NCI-H2081 (cell line): ENCODE data around the gene FRG2C.
"Not testable (repeated sequence)": the region's sequence is repeated elsewhere in the genome, so short reads cannot be mapped to it uniquely, and the experiment has no call there.

ENCODE experiments used
- DNase-seq, 2 experiments: peaks; one replicate each; lab custom pipeline; 2025; lab: John Stamatoyannopoulos, UW

Gene FRG2C

DNA sequence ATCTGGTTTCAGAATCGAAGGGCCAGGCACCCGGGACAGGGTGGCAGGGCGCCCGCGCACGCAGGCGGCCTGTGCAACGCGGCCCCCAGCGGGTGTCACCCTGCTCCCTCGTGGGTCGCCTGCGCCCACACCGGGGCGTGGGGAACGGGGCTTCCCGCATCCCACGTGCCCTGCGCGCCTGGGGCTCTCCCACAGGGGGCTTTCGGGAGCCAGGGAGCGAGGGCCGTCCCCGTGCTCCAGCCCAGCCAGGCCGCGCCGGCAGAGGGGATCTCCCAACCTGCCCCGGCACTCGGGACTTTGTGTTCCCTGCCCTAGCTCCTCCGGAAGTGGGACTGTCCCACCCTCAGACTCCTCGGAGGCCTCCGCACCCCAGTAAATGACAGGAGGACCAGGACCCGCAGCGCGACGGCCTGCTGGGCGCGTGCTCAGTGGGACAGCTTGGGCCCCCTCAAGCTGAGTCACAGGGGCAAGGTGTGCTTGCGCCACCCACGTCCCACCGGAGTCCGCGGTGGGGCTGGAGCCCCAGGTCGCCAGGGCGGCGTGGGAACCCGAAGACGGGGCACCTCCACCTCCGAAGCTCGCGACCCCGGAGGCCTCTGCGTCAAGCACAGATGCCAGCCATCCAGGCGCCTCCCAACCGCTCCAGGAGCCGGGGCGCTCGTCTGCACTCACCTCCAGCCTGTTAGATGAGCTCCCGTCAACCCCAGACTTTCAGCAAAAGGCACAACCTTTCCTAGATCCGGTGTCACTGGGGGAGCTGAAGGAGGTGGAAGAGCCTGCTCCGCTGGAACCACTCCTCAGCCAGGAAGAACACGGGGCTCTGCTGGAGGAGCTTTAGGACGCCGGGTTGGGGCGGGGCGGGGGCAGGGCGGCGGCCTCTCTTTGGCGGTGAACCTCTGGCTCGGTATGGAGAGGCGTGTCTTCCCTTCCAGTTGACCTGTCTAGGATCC lies 5.5 kb downstream of the FRG2C start:
- DNase-seq = not testable (repeated sequence)

DNA sequence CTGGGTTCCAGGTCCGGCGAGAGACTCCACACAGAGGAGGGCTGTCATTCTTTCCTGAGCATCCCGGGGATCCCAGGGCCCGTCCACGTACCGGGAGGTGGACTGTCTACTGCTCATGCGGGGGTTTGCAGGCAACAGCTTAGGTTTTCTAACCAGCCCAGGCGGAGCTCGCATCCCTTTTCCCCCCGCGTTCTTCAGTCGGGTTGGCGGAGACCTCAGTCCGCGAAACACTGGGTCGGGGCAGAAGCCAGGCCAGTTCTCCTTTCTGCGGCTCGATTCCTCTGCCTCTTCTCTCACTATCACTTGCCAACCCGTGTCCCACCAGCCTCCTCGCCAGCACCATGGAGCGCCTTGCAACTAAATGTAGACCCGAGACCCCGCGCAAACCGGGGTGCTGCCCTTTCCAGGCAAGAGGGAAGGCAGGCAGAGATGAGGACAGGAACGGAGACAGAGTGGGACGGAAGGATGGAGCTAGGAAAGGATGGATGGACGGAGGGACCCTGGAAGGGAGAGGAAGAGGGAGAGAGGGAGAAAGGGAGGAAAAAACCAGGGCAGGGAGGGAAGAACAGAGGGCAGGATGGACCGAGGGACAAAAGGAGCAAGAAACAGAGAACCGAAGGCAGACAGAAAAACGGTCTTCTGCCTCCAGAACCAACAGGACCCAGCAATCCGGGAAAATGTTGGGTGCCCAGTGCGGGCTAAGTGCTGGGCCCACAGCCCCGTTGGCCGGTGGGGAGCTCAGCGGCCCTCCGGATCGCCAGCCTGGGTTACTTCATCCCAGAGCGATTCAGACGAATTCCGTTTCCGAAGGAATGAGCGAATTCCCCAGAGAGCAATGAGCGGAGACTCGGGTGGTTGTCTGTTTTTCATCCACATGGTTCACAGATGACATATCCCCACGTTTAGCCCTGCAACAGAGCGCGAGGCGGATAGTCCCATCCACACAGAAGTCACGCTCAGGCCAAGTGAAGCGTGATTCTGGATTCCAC lies 6.5 kb downstream of the FRG2C start:
- not testable (repeated sequence) for DNase-seq

DNA sequence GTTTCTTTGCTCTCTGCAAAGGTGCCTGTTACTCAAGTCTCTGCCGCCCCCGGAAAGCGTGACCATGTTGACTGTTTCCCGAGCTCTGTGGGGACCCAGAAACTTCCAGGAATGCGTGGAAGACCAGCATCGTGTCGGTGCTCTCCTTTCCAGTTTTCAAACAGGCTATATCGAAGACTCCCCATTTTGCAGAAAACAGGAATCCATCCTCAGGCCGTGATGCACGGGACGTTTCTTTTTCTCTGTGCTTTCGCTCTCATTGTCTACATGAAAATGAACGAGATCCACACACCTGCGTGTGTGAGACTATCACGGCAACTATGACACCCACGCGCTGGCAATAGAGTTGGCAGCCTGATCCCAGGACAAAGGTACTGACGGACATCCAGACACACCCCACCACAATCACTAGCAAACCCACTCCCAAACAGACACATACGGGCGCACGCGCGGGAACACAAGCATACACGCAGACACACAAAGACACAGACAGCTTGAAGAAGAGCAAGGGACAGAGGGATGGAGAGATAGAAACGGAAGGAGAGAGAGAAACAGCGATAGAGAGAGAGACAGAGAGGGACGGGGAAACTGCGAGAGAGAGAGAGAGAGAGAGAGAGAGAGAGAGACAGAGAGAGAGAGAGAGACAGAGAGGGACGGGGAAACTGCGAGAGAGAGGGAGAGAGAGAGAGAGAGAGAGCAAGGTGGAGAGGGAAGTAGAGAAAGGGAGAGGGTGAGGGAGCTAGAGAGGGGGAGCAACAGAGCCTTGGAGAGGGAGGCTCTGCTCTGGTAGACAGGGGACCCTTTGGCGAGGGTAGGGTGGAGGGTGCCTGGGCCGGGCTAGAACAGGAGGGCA lies 7.4 kb downstream of the FRG2C start:
- not testable (repeated sequence) for DNase-seq

DNA sequence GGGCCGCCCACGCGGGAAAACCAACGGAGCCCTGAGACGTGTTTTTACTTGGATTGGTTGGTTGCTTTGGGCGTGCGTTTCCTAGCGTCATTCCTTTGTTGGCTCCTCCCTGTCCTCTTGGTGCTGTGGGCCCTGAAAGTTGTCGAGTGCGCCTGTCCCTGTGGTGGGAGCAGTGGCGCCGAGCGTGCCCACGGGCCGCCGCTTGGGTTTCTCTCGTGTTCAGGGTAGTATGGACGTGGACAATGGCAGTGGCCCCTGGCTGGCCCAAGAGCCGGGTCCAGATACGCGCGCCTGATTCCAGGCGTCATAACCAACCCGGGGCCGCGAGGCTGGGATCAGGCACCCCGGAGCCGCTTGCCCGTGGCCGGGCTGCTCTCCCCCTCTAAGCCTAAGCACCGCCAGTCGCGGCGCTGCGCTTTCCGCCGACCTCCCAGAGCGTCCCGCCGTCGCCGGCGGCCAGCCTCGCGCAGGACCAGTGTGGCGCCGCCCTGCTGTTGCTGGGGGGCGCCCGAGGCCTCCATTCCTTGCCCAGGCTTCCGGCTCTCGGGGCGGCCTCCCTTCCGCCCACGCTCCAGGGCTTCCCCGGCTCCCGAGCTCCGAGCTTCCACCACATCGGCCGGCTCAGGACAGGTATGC lies 8.1 kb downstream of the FRG2C start:
- not testable (repeated sequence) for DNase-seq

DNA sequence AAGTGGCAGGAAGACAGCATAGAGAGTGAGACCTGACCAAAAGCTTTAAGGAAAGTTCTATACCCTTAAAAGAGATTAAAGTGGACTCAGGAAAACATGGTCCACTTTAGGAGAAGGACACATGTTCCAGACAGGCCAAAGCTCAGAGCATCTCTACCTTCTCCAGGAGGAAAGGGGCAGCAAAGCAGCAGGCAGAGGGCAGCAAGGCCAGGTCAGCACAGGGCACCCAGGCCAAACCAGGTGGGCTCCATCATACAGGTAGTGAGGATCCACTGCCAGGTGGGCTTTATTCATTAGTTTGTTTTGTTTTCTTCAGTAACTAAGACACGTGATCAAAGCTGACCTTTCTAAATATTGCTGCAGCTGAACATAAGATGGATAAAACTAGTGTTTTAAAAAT lies 19.8 kb downstream of the FRG2C start:
- DNase-seq = not testable (repeated sequence)

DNA sequence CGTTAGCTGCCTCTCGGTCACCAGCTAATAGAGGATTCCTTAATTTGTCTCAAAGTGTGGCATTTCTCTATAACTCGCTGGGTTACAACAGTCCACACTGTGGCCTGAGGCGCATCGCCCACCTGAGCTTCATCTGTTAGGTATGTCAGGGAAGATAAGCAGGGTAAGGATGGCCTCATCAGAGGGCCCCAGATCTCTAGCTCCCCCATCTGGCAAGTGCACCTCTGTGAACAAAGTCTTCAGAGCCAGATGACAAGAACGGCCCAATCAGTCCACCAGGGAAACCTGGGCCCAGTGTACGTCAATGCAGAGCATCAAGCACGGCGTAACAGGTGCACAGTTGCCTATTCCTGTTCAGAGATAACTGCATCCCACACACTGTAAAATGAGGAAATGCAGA lies 23.2 kb downstream of the FRG2C start:
- no peak for DNase-seq

DNA sequence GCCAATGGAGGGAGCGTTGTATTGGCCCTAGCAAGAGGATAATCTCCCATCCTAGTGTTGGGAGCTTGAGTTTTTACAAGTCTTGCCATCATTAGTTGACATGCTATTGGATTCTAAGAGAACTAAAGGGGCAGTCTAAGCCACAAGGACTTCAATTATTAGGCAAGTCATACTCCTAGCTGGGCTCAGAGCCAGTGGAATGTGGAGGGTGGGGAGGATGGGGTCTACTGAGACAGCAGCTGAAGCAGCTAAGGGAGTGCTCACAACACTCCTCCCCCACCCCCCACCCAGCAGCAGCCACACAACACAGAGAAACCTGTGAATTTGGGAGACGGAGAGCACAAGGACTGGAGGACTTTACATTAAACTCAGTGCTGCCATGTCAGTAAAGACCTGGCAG lies 27.9 kb downstream of the FRG2C start:
- DNase-seq = no peak
